Neuronal stem cell (in vitro differentiated cells): Measurements from ENCODE around the gene PRRX2.

Experiments used
- DNase-seq: peaks from one replicate; pipeline ENCODE4 v3.0.0-alpha.2; 2013; ENCODE audit warnings: low spot score
- H2AFZ ChIP-seq: one replicate; pipeline ENCODE4 v1.6.1; 2013; ENCODE audit warnings: mild to moderate bottlenecking, low read length, inconsistent platforms
- H2AK5ac ChIP-seq: 2 replicates; pipeline ENCODE4 v1.6.1; 2013; ENCODE audit warnings: low read depth, mild to moderate bottlenecking, inconsistent platforms, low read length, moderate library complexity, mixed read lengths
- H2BK120ac ChIP-seq: 2 replicates; pipeline ENCODE4 v1.6.1; 2013; ENCODE audit warnings: low read depth, mild to moderate bottlenecking, inconsistent platforms, low read length, moderate library complexity, mixed read lengths
- H2BK12ac ChIP-seq: one replicate; pipeline ENCODE4 v1.6.1; 2013; ENCODE audit warnings: low read length, inconsistent platforms
- H2BK15ac ChIP-seq: 2 replicates; pipeline ENCODE4 v1.6.1; 2013; ENCODE audit warnings: mild to moderate bottlenecking, low read length, inconsistent platforms, mixed read lengths
- H2BK5ac ChIP-seq: one replicate; pipeline ENCODE4 v1.6.1; 2013; ENCODE audit warnings: inconsistent platforms, mild to moderate bottlenecking, low read length, moderate library complexity
- H3K14ac ChIP-seq: one replicate; pipeline ENCODE4 v1.6.1; 2013; ENCODE audit warnings: low read length, inconsistent platforms
- H3K18ac ChIP-seq: 2 replicates; pipeline ENCODE4 v1.6.1; 2013; ENCODE audit warnings: low read length, inconsistent platforms
- H3K23ac ChIP-seq: 2 replicates; pipeline ENCODE4 v1.6.1; 2013; ENCODE audit warnings: low read depth, mild to moderate bottlenecking, mixed read lengths, low read length, inconsistent platforms; ENCODE audit not compliant: poor library complexity
- H3K27ac ChIP-seq: replicated peaks from 3 replicates; pipeline ENCODE4 v1.5.1; 2013; ENCODE audit warnings: low read length, inconsistent platforms
- H3K27me3 ChIP-seq, 3 experiments: 2 replicates each; pipeline ENCODE4 v1.6.1; 2013; ENCODE audit warnings: low read length in 3 of 3, mild to moderate bottlenecking in 2 of 3, inconsistent platforms in 1 of 3, low read depth in 1 of 3, mixed read lengths in 1 of 3, moderate library complexity in 1 of 3; ENCODE audit not compliant: control insufficient read depth in 3 of 3, insufficient read depth in 3 of 3
- H3K36me3 ChIP-seq, 2 donors: replicated peaks in 1 of 2; 2 replicates each; pipeline ENCODE4 v1.6.1; 2013; ENCODE audit warnings: low read length in 2 of 2; ENCODE audit not compliant: control insufficient read depth in 2 of 2, insufficient read depth in 2 of 2
- H3K4ac ChIP-seq: 2 replicates; pipeline ENCODE4 v1.6.1; 2013; ENCODE audit warnings: inconsistent platforms, mild to moderate bottlenecking, low read length, moderate library complexity
- H3K4me1 ChIP-seq, 2 donors: 1 replicate in 1 of 2; 2 replicates in 1 of 2; pipeline ENCODE4 v1.6.1; 2013; ENCODE audit warnings: low read length in 2 of 2, low read depth in 1 of 2; ENCODE audit not compliant: control insufficient read depth in 2 of 2, insufficient read depth in 1 of 2
- H3K4me2 ChIP-seq: one replicate; pipeline ENCODE4 v1.6.1; 2013; ENCODE audit warnings: mild to moderate bottlenecking, low read length, inconsistent platforms; ENCODE audit not compliant: insufficient read depth, poor library complexity, severe bottlenecking
- H3K4me3 ChIP-seq, 2 donors: 2 replicates each; pipeline ENCODE4 v1.5.1; 2013; ENCODE audit warnings: low read length in 2 of 2, mild to moderate bottlenecking in 2 of 2, inconsistent platforms in 1 of 2, moderate library complexity in 1 of 2
- H3K79me1 ChIP-seq: one replicate; pipeline ENCODE4 v1.6.1; 2013; ENCODE audit warnings: low read depth, mild to moderate bottlenecking, inconsistent platforms, low read length, moderate library complexity
- H3K9ac ChIP-seq: one replicate; pipeline ENCODE4 v1.6.1; 2013; ENCODE audit warnings: mild to moderate bottlenecking, low read depth, low read length, inconsistent platforms; ENCODE audit not compliant: poor library complexity
- H3K9me3 ChIP-seq, 2 donors: replicated peaks in 1 of 2; 2 replicates each; pipeline versions ENCODE3 to v1.6.1; 2013; ENCODE audit warnings: low read length in 2 of 2, mild to moderate bottlenecking in 2 of 2, inconsistent platforms in 1 of 2, low read depth in 1 of 2, mixed read lengths in 1 of 2, moderate library complexity in 1 of 2; ENCODE audit not compliant: control insufficient read depth in 2 of 2, insufficient read depth in 1 of 2
- H4K8ac ChIP-seq: one replicate; pipeline ENCODE4 v1.6.1; 2013; ENCODE audit warnings: low read depth, mild to moderate bottlenecking, inconsistent platforms, low read length, moderate library complexity
- H4K91ac ChIP-seq: one replicate; pipeline ENCODE4 v1.6.1; 2013; ENCODE audit warnings: low read length, low read depth, mild to moderate bottlenecking, inconsistent platforms; ENCODE audit not compliant: poor library complexity
- WGBS, 2 donors: extraction: QIAGEN DNeasy Blood & Tissue Kit; methylation state at CpG; one replicate each; pipeline ENCODE4 v1.1.7; 2013; ENCODE audit warnings: missing lambda C conversion rate in 2 of 2, mixed read lengths in 1 of 2; ENCODE audit not compliant: insufficient read length in 2 of 2, insufficient replicate concordance in 1 of 2; ENCODE audit errors: extremely low coverage in 2 of 2; 5-methylcytosine and 5-hydroxymethylcytosine counted together

Gene PRRX2

GRCh38 chr9:129693741-129694140 is 28.3 kb downstream of the PRRX2 start:
- H2BK5ac ChIP-seq: no peak overlapping the region
- DNase-seq: no peak
- H3K27ac ChIP-seq: no peak overlapping the region
- H3K79me1 ChIP-seq: no peaks in the 10 kb centered on the region
- no peaks in the 10 kb centered on the region for H3K36me3 ChIP-seq
- no peak overlapping the region for H3K18ac ChIP-seq
- H3K9ac ChIP-seq: no peak overlapping the region
- H3K4me1 ChIP-seq: peaks cover 3 to 6% of the 10 kb centered on the region in 2 donors
- H2AFZ ChIP-seq: no peak overlapping the region
- H2BK15ac ChIP-seq: no peak overlapping the region
- H2AK5ac ChIP-seq: no peak overlapping the region
- no peak overlapping the region for H3K4me2 ChIP-seq
- H2BK12ac ChIP-seq: no peak overlapping the region
- no peak overlapping the region for H3K23ac ChIP-seq
- no peak overlapping the region for H4K91ac ChIP-seq
- H3K27me3 ChIP-seq: peaks cover 3 to 61% (median 37%) of the 10 kb centered on the region in 3 experiments
- no peak overlapping the region for H3K14ac ChIP-seq
- no peak overlapping the region for H2BK120ac ChIP-seq
- WGBS, 2 donors: no CpG with 5 or more reads among the region's 8 CpGs
- no peak overlapping the region for H4K8ac ChIP-seq
- no peak overlapping the region for H3K4ac ChIP-seq
- no peak overlapping the region for H3K4me3 ChIP-seq
- no peaks in the 10 kb centered on the region for H3K9me3 ChIP-seq

DNA sequence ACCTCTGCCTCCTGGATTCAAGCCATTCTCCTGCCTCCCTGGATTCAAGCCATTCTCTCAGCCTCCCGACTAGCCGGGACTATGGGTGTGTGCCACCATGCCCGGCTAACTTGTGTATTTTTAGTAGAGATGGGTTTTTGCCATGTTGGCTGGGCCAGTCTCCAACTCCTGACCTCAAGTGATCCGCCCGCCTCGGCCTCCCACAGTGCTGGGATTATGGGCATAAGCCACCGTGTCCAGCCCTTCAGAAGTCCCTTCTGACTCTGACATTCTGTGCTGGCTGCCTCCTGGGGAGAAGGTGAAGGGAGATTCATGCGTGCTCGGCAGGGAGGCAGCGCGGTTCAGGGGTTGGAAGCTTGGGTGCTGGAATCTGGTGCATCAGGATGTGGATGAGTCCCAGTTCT is 28.8 kb downstream of the PRRX2 start:
- Histone ChIP-seq H3K4me3 (no peak overlapping the region), H2BK12ac (no peak overlapping the region), H4K8ac (no peak overlapping the region), H2BK15ac (no peak overlapping the region), H3K36me3 (no peaks in the 10 kb centered on the region), H2BK5ac (no peak overlapping the region), H3K4me2 (no peak overlapping the region), H3K9me3 (no peaks in the 10 kb centered on the region), H3K18ac (peak overlapping the region; percentile 65), H4K91ac (no peak overlapping the region), H3K4me1 (peaks cover 3 to 6% of the 10 kb centered on the region in 2 donors), H2AK5ac (no peak overlapping the region), H2AFZ (no peak overlapping the region), H3K27ac (no peak overlapping the region), H3K79me1 (no peaks in the 10 kb centered on the region), H3K14ac (peak overlapping the region; percentile 12), H2BK120ac (no peak overlapping the region), H3K4ac (no peak overlapping the region), H3K27me3 (peaks cover 3 to 61% (median 37%) of the 10 kb centered on the region in 3 experiments), H3K23ac (no peak overlapping the region), H3K9ac (no peak overlapping the region)
- no peak for DNase-seq
- WGBS, 2 donors: no CpG with 5 or more reads among the region's 11 CpGs

- H3K9ac ChIP-seq: no peak overlapping the region
- no peak overlapping the region for H2AFZ ChIP-seq
- H3K4me3 ChIP-seq: no peak overlapping the region
- H3K4me1 ChIP-seq: peaks cover 3 to 6% of the 10 kb centered on the region in 2 donors
- no peak overlapping the region for H3K4ac ChIP-seq
- no peaks in the 10 kb centered on the region for H3K79me1 ChIP-seq
- no peak overlapping the region for H3K27ac ChIP-seq
- H3K14ac ChIP-seq: no peak overlapping the region
- peaks cover 3 to 73% (median 37%) of the 10 kb centered on the region in 3 experiments for H3K27me3 ChIP-seq
- H3K23ac ChIP-seq: no peak overlapping the region
- no peak overlapping the region for H2AK5ac ChIP-seq
- no peak overlapping the region for H2BK5ac ChIP-seq
- no CpG with 5 or more reads among the region's 3 CpGs for whole genome bisulfite sequencing, 2 donors
- no peaks in the 10 kb centered on the region for H3K9me3 ChIP-seq
- H3K18ac ChIP-seq: no peak overlapping the region
- H2BK120ac ChIP-seq: no peak overlapping the region
- H4K8ac ChIP-seq: no peak overlapping the region
- DNase-seq: no peak
- H2BK12ac ChIP-seq: no peak overlapping the region
- H4K91ac ChIP-seq: no peak overlapping the region
- no peak overlapping the region for H3K4me2 ChIP-seq
- H2BK15ac ChIP-seq: no peak overlapping the region
- H3K36me3 ChIP-seq: no peaks in the 10 kb centered on the region
These were observed 30.4 kb downstream of the PRRX2 start for GRCh38 chr9:129695870-129696269.

GRCh38 chr9:129696944-129697655 is 31.7 kb downstream of the PRRX2 start:
- Histone ChIP-seq H3K4ac (no peak overlapping the region), H3K18ac (peak overlapping the region; percentile 92), H3K4me1 (peaks cover 3 to 6% of the 10 kb centered on the region in 2 donors), H2BK5ac (no peak overlapping the region), H2AK5ac (peak overlapping the region; percentile 42), H3K23ac (peak overlapping the region; percentile 81), H2AFZ (peak overlapping the region; percentile 91), H2BK120ac (no peak overlapping the region), H3K9me3 (no peaks in the 10 kb centered on the region), H4K91ac (peak overlapping the region; percentile 53), H3K4me2 (peak overlapping the region; percentile 88), H3K14ac (peak overlapping the region; percentile 58), H3K27me3 (peaks cover 3 to 77% (median 37%) of the 10 kb centered on the region in 3 experiments), H2BK15ac (no peak overlapping the region), H4K8ac (no peak overlapping the region), H2BK12ac (no peak overlapping the region), H3K36me3 (no peaks in the 10 kb centered on the region), H3K79me1 (no peaks in the 10 kb centered on the region), H3K9ac (peak overlapping the region; percentile 53), H3K4me3 (peak overlapping the region; percentile 21 to 25), H3K27ac (no peak overlapping the region)
- no peak for DNase-seq
- no CpG with 5 or more reads among the region's 71 CpGs for WGBS, 2 donors
